Measurements from ENCODE around the gene ARHGAP26. TPM values are rescaled to one million over a fixed set of nuclear protein-coding genes. Genes with fewer than 3 reads are reported as not detected.
A peak's percentile ranks its signal among the peaks of the same experiment; 100 is the strongest.

The ARHGAP26 gene
- total and polyA plus RNA-seq, 2 of the 4 experiments (the other 2 are of a cell fraction), result 0.54 to 0.56 TPM

- TF ChIP-seq CEBPB (IDR thresholded peaks at IDR 0.05; ENCODE audit: low read depth, low read length), result no peak
These were observed 469.8 kb downstream of the ARHGAP26 start (continued) for GRCh38 chr5:143239882-143240518.

DNA sequence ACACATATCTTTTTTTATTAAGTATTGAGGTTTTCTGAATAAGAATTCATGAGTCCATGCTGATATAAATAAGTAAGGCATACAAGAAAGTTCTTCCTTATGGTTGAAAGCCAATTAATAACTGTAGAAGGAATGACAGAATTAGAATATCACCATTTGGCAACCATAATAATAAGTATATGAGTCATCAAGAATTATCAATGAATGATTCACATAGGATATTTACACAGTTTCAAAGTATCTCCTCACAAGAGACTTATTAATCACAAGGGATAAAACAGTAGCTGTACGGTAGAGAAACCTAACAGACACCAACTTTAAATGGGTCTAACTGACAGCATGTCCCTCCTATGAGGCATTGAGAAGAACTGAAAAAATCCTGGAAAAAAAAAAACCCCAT, 471.7 kb downstream of the ARHGAP26 start:
- no peak overlapping the region for H4K5ac ChIP-seq (ENCODE audit: low read depth, low read length)
- H2BK20ac ChIP-seq (ENCODE audit: low read depth, low read length), result 0 out of 2 replicates have a peak overlapping the region, but pooled peaks have one; percentile 59
- no CpG with 5 or more reads among the region's 1 CpG for WGBS, 2 experiments (ENCODE audit: extremely low coverage in 2 of 2, insufficient read length in 1 of 2)
- ATAC-seq (ENCODE audit: low read depth), result no peak
- no peak overlapping the region for H3K4me3 ChIP-seq (ENCODE audit: insufficient read depth, low read depth, low read length)
- H3K4me1 ChIP-seq (ENCODE audit: control insufficient read depth, insufficient read depth, low read length), result peaks cover 34% of the 10 kb centered on the region
- H3K4ac ChIP-seq (ENCODE audit: low read depth, low read length), result peak overlapping the region; percentile 49; the same call in 1 of the 2 replicates
- H3K9me3 ChIP-seq (ENCODE audit: control insufficient read depth, insufficient read depth, low read length), result no peaks in the 10 kb centered on the region
- peaks cover 26% of the 10 kb centered on the region for H3K9me1 ChIP-seq (ENCODE audit: insufficient read depth, low read length)
- peak overlapping the region; percentile 61; the same call in 1 of the 2 replicates for H3K14ac ChIP-seq (replicated peaks; ENCODE audit: low read depth, low read length)
- intact Hi-C loops (cut with micrococcal nuclease) (loop anchor here (5.0 kb wide), 2 partner anchors 35 to 135 kb away; no protein-coding TSS in a partner anchor), in situ Hi-C loops (cut with MboI; ENCODE audit: low sequenced_read_pairs) (no loop called here), dilution Hi-C loops (cut with HindIII; ENCODE audit: low sequenced_read_pairs, unreplicated experiment) (no loop called here)
- peak overlapping the region; percentile 66; the same call in 1 of the 2 replicates for H2BK120ac ChIP-seq (ENCODE audit: low read depth, low read length)
- H4K8ac ChIP-seq (ENCODE audit: low read depth in 2 of 2, low read length in 2 of 2), result 0 out of 4 replicates have a peak overlapping the region, but pooled peaks of 1 of the 2 experiments have one; percentile 27
- peak overlapping the region; percentile 70; the same call in 1 of the 3 replicates for H2BK15ac ChIP-seq (ENCODE audit: low read depth, low read length)
- H3K23ac ChIP-seq (ENCODE audit: low read depth, low read length), result peak overlapping the region; percentile 21; the same call in 1 of the 2 replicates
- H3K4me2 ChIP-seq (ENCODE audit: low read depth, low read length), result no peak overlapping the region
- H2BK5ac ChIP-seq (ENCODE audit: low read depth, low read length, poor library complexity, severe bottlenecking), result peak overlapping the region; percentile 27
- ChIA-PET CTCF (no interaction called here), POLR2A (ENCODE audit: unreplicated experiment) (no interaction called here)
- H2AFZ ChIP-seq (replicated peaks; ENCODE audit: low read length, poor library complexity), result no peak overlapping the region
- H4K20me1 ChIP-seq (ENCODE audit: insufficient read depth, low read length), result no peaks in the 10 kb centered on the region
- TF ChIP-seq FOS (IDR thresholded peaks at IDR 0.05; ENCODE audit: low read depth, low read length) (peak; percentile 87), CEBPB (IDR thresholded peaks at IDR 0.05; ENCODE audit: low read depth, low read length) (peak; percentile 27; the same call in 1 of the 2 replicates), BHLHE40 (IDR thresholded peaks at IDR 0.05; ENCODE audit: low read depth, low read length) (peak; percentile 51; the same call in 1 of the 2 replicates)
- TF ChIP-seq, protein P1, sequence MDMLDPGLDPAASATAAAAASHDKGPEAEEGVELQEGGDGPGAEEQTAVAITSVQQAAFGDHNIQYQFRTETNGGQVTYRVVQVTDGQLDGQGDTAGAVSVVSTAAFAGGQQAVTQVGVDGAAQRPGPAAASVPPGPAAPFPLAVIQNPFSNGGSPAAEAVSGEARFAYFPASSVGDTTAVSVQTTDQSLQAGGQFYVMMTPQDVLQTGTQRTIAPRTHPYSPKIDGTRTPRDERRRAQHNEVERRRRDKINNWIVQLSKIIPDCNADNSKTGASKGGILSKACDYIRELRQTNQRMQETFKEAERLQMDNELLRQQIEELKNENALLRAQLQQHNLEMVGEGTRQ (IDR thresholded peaks at IDR 0.05; ENCODE audit: low read depth, low read length), result no peak
- no TSS peak for BruUV-seq (replicated peaks)
- H3K27me3 ChIP-seq (ENCODE audit: control insufficient read depth, insufficient read depth, low read length), result no peaks in the 10 kb centered on the region
- peak; percentile 75 for DNase-seq
- H3K36me3 ChIP-seq (ENCODE audit: control insufficient read depth, insufficient read depth, low read length), result no peaks in the 10 kb centered on the region
- no peak overlapping the region for H2AK9ac ChIP-seq (replicated peaks; ENCODE audit: low read depth, low read length, poor library complexity)
- H3K9ac ChIP-seq (ENCODE audit: low read depth, low read length), result no peak overlapping the region
- peak overlapping the region; percentile 31; the same call in 1 of the 2 replicates for H3K18ac ChIP-seq (ENCODE audit: low read depth, low read length)
- no peak overlapping the region for H3K27ac ChIP-seq (ENCODE audit: insufficient read depth, low read length)
- no peak overlapping the region for H4K91ac ChIP-seq (ENCODE audit: insufficient read depth, low read depth, low read length)
- H2AK5ac ChIP-seq (ENCODE audit: low read depth, low read length), result no peak overlapping the region
- H3K56ac ChIP-seq (ENCODE audit: extremely low read depth, insufficient read depth, low read length), result peak overlapping the region; percentile 34; the same call in 1 of the 2 replicates
- peaks cover 0 to 11% of the 10 kb centered on the region in 2 experiments; a peak in 2 of 4 replicates for H3K79me1 ChIP-seq (ENCODE audit: low read depth in 1 of 2, low read length in 2 of 2)
